Neural cell (in vitro differentiated cells): ENCODE results near the gene PTPRK.

Source experiments
- CTCF ChIP-seq: fragments of 450-650 bp; IDR thresholded peaks from 2 replicates; pipeline ENCODE4 v1.5.1; 2014; ENCODE audit warnings: antibody characterized with exemption, mild to moderate bottlenecking, moderate library complexity; ENCODE audit not compliant: poor library complexity, severe bottlenecking
- EP300 ChIP-seq: fragments of 450-650 bp; conservative IDR thresholded peaks from 2 replicates; pipeline ENCODE4 v1.6.1; 2014; ENCODE audit warnings: antibody characterized with exemption, mild to moderate bottlenecking, moderate library complexity; ENCODE audit not compliant: poor library complexity, severe bottlenecking
- MXI1 ChIP-seq: fragments of 450-650 bp; conservative IDR thresholded peaks from 2 replicates; pipeline ENCODE4 v1.6.1; 2014; ENCODE audit warnings: antibody characterized with exemption, mild to moderate bottlenecking; ENCODE audit not compliant: poor library complexity, severe bottlenecking

- TF ChIP-seq CTCF = no peak
- TF ChIP-seq EP300 = no peak
- no peak for TF ChIP-seq MXI1
Observed at GRCh38 chr6:128527375-128527774, 7.0 kb upstream of the PTPRK start.
